VCaP (cell line): Measurements from ENCODE around the gene SLC39A2.
A peak's percentile ranks its signal among the peaks of the same experiment; 100 is the strongest.
"Not testable (repeated sequence)": the region's sequence is repeated elsewhere in the genome, so short reads cannot be mapped to it uniquely, and the experiment has no call there.

Experiments
- H3K27ac ChIP-seq: fragments of 450-650 bp; 2 replicates; pipeline ENCODE4 v1.5.1; 2017
- TF ChIP-seq, protein P1 (sequence below): fragments of 450-650 bp; conservative IDR thresholded peaks from 2 replicates; pipeline ENCODE4 v1.5.1; 2017; ENCODE audit warnings: mild to moderate bottlenecking, moderate library complexity

The SLC39A2 gene

DNA sequence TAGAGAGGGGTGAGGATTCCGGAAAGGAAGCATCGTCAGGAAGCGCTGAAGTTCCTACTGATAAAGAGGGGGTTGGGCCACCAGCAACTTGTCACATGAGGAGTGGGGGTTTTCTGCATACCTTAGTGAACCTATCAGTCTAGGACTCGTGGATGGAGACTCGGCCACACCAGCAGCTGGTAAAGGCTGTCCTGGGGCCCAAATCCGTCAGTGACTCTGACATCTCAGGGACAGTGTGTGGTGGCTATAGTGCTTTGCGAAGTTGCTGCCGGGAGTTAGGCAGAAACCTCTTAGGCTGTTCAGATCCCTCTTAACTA, 27.4 kb upstream of the SLC39A2 start:
- peak overlapping the region; percentile 53; the same call in 1 of the 2 replicates for H3K27ac ChIP-seq
- TF ChIP-seq, protein P1, sequence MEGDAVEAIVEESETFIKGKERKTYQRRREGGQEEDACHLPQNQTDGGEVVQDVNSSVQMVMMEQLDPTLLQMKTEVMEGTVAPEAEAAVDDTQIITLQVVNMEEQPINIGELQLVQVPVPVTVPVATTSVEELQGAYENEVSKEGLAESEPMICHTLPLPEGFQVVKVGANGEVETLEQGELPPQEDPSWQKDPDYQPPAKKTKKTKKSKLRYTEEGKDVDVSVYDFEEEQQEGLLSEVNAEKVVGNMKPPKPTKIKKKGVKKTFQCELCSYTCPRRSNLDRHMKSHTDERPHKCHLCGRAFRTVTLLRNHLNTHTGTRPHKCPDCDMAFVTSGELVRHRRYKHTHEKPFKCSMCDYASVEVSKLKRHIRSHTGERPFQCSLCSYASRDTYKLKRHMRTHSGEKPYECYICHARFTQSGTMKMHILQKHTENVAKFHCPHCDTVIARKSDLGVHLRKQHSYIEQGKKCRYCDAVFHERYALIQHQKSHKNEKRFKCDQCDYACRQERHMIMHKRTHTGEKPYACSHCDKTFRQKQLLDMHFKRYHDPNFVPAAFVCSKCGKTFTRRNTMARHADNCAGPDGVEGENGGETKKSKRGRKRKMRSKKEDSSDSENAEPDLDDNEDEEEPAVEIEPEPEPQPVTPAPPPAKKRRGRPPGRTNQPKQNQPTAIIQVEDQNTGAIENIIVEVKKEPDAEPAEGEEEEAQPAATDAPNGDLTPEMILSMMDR = no peak

DNA sequence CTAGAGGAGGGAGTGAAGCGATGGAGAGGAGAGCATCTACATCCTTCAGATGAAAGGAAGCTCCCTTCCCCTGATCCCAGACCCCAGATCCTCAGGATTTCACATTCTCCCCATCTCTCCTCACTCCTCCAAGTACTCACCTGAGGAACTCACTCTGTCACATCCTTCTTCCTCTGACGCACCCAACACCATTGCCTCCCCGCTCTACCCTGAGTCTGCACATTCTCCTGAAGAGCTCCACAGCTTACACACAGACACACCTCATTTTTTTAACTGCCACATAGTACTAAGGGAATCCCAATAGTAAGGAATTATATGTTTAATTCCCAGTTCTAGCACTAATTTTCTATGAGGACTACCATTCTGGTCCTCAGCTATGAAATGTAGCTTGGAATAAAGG, 25.6 kb upstream of the SLC39A2 start:
- TF ChIP-seq, protein P1 = no peak

DNA sequence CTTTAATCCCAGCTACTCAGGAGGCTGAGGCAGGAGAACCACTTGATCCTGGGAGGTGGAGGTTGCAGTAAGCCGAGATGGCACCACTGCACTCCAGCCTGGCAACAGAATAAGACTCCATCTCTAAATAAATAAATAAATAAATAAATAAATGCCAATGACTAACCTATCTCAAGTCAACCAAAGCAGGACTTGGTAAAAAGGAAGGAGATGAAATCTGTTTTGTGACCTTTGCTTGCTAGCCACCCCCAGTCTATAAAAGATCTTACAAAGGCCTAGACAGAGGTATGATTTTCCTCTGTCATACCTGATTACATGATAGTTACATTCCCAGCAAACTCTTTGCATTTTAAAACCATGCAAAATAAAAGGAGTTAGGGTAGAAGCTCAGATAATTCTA, 22.8 kb upstream of the SLC39A2 start:
- no peak overlapping the region for H3K27ac ChIP-seq
- TF ChIP-seq, protein P1 = no peak

More for the DNA sequence above, 25.6 kb upstream of the SLC39A2 start:
- H3K27ac ChIP-seq = no peak overlapping the region

DNA sequence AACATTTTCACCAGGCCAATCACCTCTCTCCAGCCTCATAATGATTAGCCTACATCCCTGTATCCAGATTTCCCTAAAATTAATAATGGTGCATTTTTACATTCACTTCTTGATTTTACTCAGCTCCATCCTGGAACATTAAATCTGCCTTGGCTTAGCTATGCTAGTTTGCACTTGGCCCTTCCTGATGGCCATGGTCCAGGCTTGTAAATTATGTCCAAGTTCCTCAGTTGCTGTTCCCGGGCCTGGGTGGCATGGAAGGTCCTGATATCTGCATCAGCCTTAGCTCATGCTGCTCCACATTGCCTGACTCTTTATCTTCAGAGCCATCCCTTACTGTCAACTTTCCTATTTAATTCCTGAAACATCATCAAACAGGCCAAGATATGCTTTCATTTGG, 20.4 kb upstream of the SLC39A2 start:
- TF ChIP-seq, protein P1 = no peak
- H3K27ac ChIP-seq = no peak overlapping the region

DNA sequence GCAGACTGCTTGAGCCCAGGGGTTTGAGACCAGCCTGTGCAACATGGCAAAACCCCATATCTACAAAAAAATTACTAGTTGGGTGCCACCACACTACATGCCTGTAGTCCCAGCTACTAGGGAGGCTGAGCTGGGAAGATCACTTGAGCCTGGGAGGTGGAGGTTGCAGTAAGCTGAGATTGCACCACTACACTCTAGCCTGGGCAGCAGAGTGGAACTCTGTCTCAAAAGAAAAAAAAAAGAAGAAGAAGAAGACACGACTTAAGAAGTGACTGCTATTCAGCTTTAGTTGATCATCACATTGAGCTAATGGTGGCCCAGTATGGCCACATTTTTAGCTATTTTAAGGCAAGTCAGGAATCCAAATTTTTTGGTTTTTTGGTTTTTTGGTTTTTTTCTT, 18.2 kb upstream of the SLC39A2 start:
- no peak overlapping the region for H3K27ac ChIP-seq
- TF ChIP-seq, protein P1 = no peak

DNA sequence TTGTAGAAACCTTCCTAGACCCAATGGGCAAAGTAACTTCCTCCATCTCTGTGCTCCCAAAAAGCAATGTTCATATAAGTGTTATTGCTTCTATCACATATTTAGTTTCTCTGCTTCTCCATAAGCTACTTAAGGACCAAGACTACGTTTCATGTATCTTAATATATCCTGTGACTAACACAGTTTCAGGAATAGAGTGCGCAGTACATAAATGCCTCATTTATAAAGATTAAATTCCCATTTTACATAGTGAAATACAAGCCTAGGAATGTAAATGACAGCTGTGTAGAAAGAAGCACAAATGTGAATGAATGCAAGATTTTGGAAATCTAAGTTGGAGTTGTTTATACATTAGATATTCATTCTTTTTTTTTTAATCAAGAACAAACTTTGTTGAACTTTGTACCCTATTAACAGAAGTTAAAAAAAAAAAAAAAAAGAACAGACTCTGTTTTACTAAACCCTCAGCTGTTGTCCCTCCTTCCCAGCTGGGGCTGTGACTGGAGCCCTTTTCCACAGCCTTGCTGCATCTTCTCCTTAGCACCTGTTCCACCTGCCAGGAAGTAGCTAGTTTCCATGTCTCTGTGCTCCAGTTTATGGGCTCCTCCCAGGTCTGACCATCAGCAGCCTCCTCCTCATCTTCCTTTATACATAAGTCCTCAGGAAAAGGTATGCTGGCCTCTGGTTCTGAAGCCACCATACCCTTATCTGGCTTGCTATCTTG, 16.3 kb upstream of the SLC39A2 start:
- H3K27ac ChIP-seq = no peak overlapping the region
- TF ChIP-seq, protein P1 = no peak

DNA sequence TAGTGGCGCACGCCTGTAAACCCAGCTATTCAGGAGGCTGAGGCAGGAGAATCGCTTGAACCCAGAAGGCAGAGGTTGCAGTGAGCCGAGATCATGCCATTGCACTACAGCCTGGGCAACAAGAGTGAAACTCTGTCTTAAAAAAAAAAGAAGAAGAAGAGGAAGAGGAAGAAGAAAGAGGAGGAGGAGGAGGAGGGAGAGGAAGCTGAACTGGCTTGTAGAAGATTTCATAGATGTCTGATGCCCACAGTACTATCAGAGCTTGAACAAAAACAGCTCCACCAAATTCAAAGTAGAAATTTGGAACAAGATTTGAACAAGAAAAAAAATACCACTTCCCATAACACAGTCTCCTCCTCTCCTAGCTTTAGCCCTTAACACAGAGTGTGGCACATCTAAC, 13.4 kb upstream of the SLC39A2 start:
- not testable (repeated sequence) for H3K27ac ChIP-seq

DNA sequence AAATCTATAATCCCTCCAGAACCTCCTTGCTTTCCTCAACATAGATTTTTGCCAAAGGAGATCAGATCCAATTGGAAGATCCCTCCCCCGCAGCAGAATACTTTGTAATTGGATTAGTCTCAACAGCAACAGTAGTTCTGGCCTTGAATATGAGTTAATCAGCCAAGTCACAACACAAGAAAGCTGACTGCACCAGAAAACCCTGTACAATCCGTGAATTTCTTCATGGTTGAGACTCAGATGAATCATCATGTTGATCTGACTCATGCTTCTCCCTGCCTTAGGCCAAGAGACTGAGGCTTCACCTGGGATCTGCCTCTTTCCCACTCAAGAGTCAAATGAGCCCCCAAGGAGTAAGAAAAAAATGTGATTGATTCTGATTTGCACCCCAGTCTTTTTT, 12.3 kb upstream of the SLC39A2 start:
- H3K27ac ChIP-seq = no peak overlapping the region
- TF ChIP-seq, protein P1 = no peak
